Body of pancreas (tissue), 4 donors: Measurements from ENCODE around the gene TTC38.

Source experiments
- POLR2A ChIP-seq, 3 donors: fragments of 450-650 bp; IDR thresholded peaks; one replicate each; pipeline ENCODE4 v1.6.1; 2016; ENCODE audit warnings: antibody characterized with exemption in 3 of 3, mild to moderate bottlenecking in 2 of 3
- TF ChIP-seq, protein P1 (sequence below), 7 experiments: fragments of 450-650 bp in 4 of 7; fragments of 200-600 bp in 3 of 7; sonication (generic) in 3 of 7; IDR thresholded peaks; one replicate each; pipeline ENCODE4 v1.5.1; 2016 to 2019; ENCODE audit warnings: antibody characterized with exemption in 7 of 7

DNA sequence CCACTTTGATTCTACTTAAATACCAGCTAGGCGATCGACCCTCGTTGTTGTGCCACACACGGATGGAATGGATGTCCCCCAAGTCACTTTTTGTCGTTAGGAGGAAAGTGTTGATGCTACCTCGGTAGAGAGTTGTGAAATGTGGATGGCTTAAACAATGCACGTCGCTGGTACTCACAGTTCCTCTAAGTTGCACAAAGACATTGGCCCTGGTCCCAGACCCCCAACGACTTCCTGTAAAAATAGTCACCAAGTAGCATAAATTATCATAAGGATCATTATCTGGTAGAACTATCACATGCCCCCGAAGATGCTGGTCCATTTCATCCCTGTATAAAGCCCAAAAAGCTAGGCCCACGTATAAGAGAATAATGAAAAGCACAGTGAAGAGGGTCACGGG, 8.4 kb upstream of the TTC38 start:
- TF ChIP-seq, protein P1, sequence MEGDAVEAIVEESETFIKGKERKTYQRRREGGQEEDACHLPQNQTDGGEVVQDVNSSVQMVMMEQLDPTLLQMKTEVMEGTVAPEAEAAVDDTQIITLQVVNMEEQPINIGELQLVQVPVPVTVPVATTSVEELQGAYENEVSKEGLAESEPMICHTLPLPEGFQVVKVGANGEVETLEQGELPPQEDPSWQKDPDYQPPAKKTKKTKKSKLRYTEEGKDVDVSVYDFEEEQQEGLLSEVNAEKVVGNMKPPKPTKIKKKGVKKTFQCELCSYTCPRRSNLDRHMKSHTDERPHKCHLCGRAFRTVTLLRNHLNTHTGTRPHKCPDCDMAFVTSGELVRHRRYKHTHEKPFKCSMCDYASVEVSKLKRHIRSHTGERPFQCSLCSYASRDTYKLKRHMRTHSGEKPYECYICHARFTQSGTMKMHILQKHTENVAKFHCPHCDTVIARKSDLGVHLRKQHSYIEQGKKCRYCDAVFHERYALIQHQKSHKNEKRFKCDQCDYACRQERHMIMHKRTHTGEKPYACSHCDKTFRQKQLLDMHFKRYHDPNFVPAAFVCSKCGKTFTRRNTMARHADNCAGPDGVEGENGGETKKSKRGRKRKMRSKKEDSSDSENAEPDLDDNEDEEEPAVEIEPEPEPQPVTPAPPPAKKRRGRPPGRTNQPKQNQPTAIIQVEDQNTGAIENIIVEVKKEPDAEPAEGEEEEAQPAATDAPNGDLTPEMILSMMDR (IDR thresholded peaks at IDR 0.05): no peak
- TF ChIP-seq POLR2A (IDR thresholded peaks at IDR 0.05): no peak
